Osteocyte (in vitro differentiated cells): ENCODE data around the gene PEMT. TPM values are rescaled to one million over a fixed set of nuclear protein-coding genes. Genes with fewer than 3 reads are reported as not detected.

Experiments
- DNase-seq: peaks from one replicate; pipeline ENCODE4 v3.0.0; 2021; ENCODE audit warnings: mixed read lengths; ENCODE audit not compliant: unreplicated experiment; ENCODE audit errors: extremely low spot score
- H3K27ac Mint-ChIP-seq: one replicate; pipeline ENCODE4 v1.8.0; 2021; ENCODE audit warnings: mild to moderate bottlenecking, mixed read lengths; ENCODE audit not compliant: unreplicated experiment
- H3K27me3 Mint-ChIP-seq: one replicate; pipeline ENCODE4 v1.8.0; 2021; ENCODE audit warnings: mixed read lengths; ENCODE audit not compliant: unreplicated experiment
- H3K36me3 Mint-ChIP-seq: one replicate; pipeline ENCODE4 v1.8.0; 2021; ENCODE audit warnings: mixed read lengths; ENCODE audit not compliant: unreplicated experiment
- H3K4me1 Mint-ChIP-seq: one replicate; pipeline ENCODE4 v1.8.0; 2021; ENCODE audit warnings: mixed read lengths; ENCODE audit not compliant: unreplicated experiment
- H3K4me3 Mint-ChIP-seq: one replicate; pipeline ENCODE4 v1.8.0; 2021; ENCODE audit warnings: mild to moderate bottlenecking, moderate library complexity, mixed read lengths; ENCODE audit not compliant: unreplicated experiment
- H3K9me3 Mint-ChIP-seq: one replicate; pipeline ENCODE4 v1.8.0; 2021; ENCODE audit warnings: mixed read lengths; ENCODE audit not compliant: unreplicated experiment
- CTCF ChIP-seq: fragments of 200-600 bp; sonication (generic); IDR thresholded peaks from 2 replicates; pipeline ENCODE4 v1.5.0; 2021; ENCODE audit warnings: antibody characterized with exemption, mild to moderate bottlenecking, moderate library complexity
- total RNA-seq: library from RNA; stranded (reverse); gene quantifications from 2 replicates; pipeline ENCODE4 v1.2.1, GENCODE V29; 2021

PEMT gene
- total RNA-seq, 1 donor from 2014 or later = 25.6 TPM

- no peak for DNase-seq
- Mint-ChIP-seq H3K9me3 (no peaks in the 10 kb centered on the region), H3K36me3 (no peaks in the 10 kb centered on the region), H3K4me1 (no peaks in the 10 kb centered on the region), H3K27me3 (no peaks in the 10 kb centered on the region), H3K4me3 (no peak overlapping the region), H3K27ac (no peak overlapping the region)
- no peak for TF ChIP-seq CTCF
These were observed 52.8 kb downstream of the PEMT start for GRCh38 chr17:17538417-17539391.

- H3K9me3 Mint-ChIP-seq = no peaks in the 10 kb centered on the region
These were observed 54.0 kb downstream of the PEMT start for GRCh38 chr17:17537311-17538099.

GRCh38 chr17:17536702-17537101 is 54.8 kb downstream of the PEMT start:
- Mint-ChIP-seq H3K36me3 (no peaks in the 10 kb centered on the region), H3K27me3 (no peaks in the 10 kb centered on the region), H3K4me1 (no peaks in the 10 kb centered on the region), H3K4me3 (no peak overlapping the region), H3K27ac (no peak overlapping the region), H3K9me3 (no peaks in the 10 kb centered on the region)
- DNase-seq = no peak
- TF ChIP-seq CTCF = no peak

More at GRCh38 chr17:17537311-17538099, 54.0 kb downstream of the PEMT start:
- H3K27me3 Mint-ChIP-seq = no peaks in the 10 kb centered on the region
- no peak overlapping the region for H3K4me3 Mint-ChIP-seq
- no peak for DNase-seq
- H3K4me1 Mint-ChIP-seq = no peaks in the 10 kb centered on the region
- TF ChIP-seq CTCF = no peak
- no peak overlapping the region for H3K27ac Mint-ChIP-seq
- no peaks in the 10 kb centered on the region for H3K36me3 Mint-ChIP-seq

- no peaks in the 10 kb centered on the region for H3K4me1 Mint-ChIP-seq
- no peak for TF ChIP-seq CTCF
- H3K27ac Mint-ChIP-seq = no peak overlapping the region
- no peaks in the 10 kb centered on the region for H3K36me3 Mint-ChIP-seq
- H3K4me3 Mint-ChIP-seq = no peak overlapping the region
- no peaks in the 10 kb centered on the region for H3K9me3 Mint-ChIP-seq
- H3K27me3 Mint-ChIP-seq = no peaks in the 10 kb centered on the region
- no peak for DNase-seq
These were observed 55.6 kb downstream of the PEMT start for GRCh38 chr17:17535957-17536356.

GRCh38 chr17:17533901-17534441 is 57.5 kb downstream of the PEMT start:
- no peak for TF ChIP-seq CTCF

More at GRCh38 chr17:17533901-17534441, 57.5 kb downstream of the PEMT start:
- H3K9me3 Mint-ChIP-seq = no peaks in the 10 kb centered on the region
- H3K27ac Mint-ChIP-seq = no peak overlapping the region
- DNase-seq = no peak
- no peaks in the 10 kb centered on the region for H3K36me3 Mint-ChIP-seq
- H3K4me1 Mint-ChIP-seq = no peaks in the 10 kb centered on the region
- no peak overlapping the region for H3K4me3 Mint-ChIP-seq
- no peaks in the 10 kb centered on the region for H3K27me3 Mint-ChIP-seq
